GM12875 (cell line): ENCODE measurements around the gene COL8A1.

Experiments used
- H3K4me3 ChIP-seq: one replicate; pipeline ENCODE4 v1.5.1; 2011; ENCODE audit warnings: low read depth, low read length, control low read depth
- CTCF ChIP-seq: IDR thresholded peaks from 2 replicates; pipeline ENCODE4 v1.5.1; 2011; ENCODE audit warnings: low read depth, mild to moderate bottlenecking, control low read depth, inconsistent platforms, low read length, moderate library complexity, borderline replicate concordance; ENCODE audit not compliant: insufficient read depth

The COL8A1 gene

GRCh38 chr3:99757966-99758365 is 119.6 kb downstream of the COL8A1 start:
- H3K4me3 ChIP-seq, result no peak overlapping the region
- no peak for TF ChIP-seq CTCF

GRCh38 chr3:99758502-99759177 is 120.2 kb downstream of the COL8A1 start:
- no peak overlapping the region for H3K4me3 ChIP-seq
- TF ChIP-seq CTCF, result no peak

GRCh38 chr3:99760031-99760430 is 121.6 kb downstream of the COL8A1 start:
- no peak for TF ChIP-seq CTCF
- H3K4me3 ChIP-seq, result no peak overlapping the region

- TF ChIP-seq CTCF, result no peak
- no peak overlapping the region for H3K4me3 ChIP-seq
Measured at GRCh38 chr3:99760629-99761028, 122.2 kb downstream of the COL8A1 start.

GRCh38 chr3:99761415-99762165 is 123.2 kb downstream of the COL8A1 start:
- TF ChIP-seq CTCF, result no peak
- no peak overlapping the region for H3K4me3 ChIP-seq

- TF ChIP-seq CTCF, result no peak
- no peak overlapping the region for H3K4me3 ChIP-seq
Measured at GRCh38 chr3:99762901-99763300, 124.5 kb downstream of the COL8A1 start.

- no peak overlapping the region for H3K4me3 ChIP-seq
- TF ChIP-seq CTCF, result no peak
Measured at GRCh38 chr3:99764377-99764776, 126.0 kb downstream of the COL8A1 start.
